Urothelium cell line (cell line): Measurements from ENCODE around the gene SKAP1.

Experiments used
- DNase-seq: peaks from one replicate; pipeline ENCODE4 v3.0.0; 2011; ENCODE audit warnings: low spot score, mixed read lengths
- FAIRE-seq: peaks from 2 replicates; lab custom pipeline; 2011; peaks lifted over from hg19 to GRCh38; lab: Jason Lieb, UNC

Gene SKAP1

DNA sequence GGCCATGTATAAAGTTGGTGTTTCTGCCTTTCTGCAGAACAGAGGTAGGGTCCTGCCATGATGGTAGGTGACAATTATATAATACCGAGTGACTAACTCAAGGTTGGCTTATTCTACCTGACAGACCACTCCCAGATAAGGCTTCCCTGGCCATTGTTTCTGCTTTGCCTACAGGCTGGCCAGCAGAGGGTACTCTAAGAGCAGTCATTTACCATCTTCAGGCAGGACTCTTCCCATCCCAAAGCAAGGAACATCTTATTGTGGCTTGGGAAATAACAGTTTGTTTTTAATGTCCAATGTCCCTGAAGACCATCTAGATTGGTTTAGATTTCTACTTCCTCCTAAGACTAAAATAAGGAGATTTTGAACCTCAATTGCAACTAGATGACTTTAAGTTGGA is 248.4 kb downstream of the SKAP1 start:
- FAIRE-seq (no peak), DNase-seq (peak; percentile 31)

DNA sequence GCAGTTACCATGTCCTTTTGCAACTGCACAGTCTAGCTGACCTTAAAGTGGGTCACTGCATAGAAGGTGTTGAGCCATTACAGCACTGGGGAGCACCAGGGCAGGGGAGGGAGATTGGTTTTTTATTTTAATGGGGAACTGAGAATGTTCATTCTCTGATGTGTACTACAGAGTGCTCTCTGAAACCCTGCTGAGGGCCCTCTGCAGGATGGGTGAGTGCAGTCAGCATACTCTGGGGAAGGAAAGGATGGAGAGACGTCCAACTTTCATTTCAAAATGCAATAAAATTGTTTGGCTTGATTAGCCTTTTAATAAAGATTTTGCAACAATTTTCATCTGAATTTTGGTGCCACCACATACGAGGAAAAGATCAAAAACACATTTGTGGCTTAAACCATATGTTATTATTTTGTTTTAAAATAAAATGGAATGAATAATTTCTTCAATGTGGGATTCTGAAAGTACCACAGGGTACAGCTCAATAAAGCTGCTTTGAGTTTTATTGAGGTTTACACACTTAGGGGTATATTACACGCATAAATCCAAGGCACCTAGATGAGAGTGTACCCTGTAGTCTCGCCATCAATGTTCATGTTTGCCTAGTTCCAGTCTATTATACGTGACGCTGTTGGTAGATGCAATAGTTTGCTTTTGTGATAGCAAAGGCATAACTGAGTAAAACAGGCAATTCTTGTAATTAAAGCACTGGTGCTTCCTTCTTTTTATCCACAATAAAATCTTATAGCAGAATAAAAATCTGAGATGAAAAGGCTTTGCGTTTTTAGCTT is 249.0 kb downstream of the SKAP1 start:
- FAIRE-seq (no peak), DNase-seq (no peak)

DNA sequence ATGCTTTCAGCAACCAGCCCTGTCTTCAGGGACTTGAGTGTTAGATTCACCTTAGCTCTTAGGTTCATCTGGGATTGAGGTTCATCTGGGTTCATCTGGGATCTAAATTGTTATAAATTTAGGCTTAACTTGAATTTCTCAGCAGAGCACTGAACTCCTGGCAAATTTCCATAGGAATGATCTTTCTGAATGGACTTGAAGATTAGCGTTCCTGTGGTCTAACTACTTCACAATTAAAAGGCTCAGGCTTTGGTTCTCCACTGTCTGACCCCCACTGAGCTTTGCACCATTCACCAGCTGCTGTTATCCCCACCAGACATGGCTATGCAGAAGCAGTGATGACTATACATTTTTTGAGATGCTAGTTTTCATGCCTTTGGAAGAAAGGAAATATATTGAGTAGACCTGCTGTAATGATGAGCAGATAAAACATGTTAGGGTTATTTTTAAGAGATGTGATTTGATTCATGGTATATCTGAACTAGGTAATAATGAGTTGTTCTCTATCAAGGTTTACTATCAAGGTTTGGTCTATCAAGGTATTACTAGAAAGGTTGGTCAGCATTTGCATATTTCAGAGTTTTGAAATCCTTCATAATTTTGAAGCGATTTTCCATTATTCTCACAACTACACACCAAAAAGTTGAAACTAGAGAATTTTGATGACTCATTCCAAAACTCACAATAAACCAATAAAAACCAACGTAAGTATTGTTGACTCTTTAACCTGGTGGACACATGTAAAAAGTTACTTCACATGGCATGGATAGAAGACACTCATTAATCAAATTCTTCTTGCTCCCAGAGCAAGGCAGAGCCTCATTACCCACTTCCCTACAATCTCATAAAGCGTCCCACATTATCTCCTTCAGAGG is 250.7 kb downstream of the SKAP1 start:
- FAIRE-seq (no peak), DNase-seq (no peak)

DNA sequence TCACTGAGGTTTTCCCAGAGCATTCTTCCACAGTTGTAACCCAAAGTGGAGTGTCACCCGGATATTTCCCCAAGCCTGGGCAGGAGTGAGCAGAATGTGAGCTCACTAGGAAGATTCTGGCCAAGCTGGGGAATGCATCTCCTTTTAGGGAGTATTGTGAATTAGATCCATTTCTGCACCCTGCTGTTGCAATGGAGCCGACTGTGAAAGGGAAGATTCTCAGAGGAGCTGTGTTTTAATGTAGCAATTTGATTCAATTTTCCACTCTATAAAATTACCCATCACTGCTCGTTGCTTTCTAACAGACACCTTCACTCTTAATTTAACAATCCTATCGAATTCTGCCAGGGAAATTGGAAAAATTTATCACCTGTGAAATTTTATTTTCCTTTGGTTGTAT is 251.7 kb downstream of the SKAP1 start:
- DNase-seq (no peak), FAIRE-seq (no peak)

DNA sequence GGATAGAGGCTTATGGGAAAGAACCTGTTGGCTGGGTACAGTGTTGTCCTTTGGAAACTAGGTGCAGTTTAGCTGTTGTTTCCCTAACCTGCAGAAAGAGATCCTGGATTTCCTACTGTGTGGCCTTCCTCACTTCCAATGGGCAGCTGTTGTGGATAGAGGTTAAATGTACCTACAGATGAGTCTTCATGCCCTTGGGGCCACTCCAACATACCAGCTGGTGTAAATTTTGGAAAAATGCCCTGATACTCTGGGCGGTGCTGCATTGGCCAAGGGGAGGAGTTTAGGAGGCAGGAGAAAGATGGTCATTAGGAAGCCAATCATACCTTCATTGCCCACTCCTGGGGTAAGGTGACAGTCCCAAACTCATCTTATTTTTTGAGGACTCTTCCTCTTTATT is 252.2 kb downstream of the SKAP1 start:
- DNase-seq (no peak), FAIRE-seq (no peak)

DNA sequence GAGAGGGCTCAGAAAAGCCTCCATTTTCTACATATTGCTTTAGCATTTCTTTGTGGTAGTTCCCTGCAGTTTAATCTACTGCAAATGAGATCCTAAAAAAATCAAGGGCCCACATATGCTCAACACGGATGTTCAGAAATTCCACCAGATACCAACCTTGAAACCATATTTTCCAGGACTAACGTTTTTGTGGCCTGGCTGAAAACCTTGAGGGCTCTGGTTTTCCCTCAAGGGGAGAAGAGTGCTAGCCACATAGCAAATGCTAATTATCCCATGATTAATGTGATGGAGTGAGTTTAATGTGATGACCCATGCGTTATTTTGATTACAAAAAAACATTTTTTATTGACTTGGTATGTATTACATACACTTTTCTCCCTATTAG is 253.6 kb downstream of the SKAP1 start:
- DNase-seq (no peak), FAIRE-seq (no peak)

DNA sequence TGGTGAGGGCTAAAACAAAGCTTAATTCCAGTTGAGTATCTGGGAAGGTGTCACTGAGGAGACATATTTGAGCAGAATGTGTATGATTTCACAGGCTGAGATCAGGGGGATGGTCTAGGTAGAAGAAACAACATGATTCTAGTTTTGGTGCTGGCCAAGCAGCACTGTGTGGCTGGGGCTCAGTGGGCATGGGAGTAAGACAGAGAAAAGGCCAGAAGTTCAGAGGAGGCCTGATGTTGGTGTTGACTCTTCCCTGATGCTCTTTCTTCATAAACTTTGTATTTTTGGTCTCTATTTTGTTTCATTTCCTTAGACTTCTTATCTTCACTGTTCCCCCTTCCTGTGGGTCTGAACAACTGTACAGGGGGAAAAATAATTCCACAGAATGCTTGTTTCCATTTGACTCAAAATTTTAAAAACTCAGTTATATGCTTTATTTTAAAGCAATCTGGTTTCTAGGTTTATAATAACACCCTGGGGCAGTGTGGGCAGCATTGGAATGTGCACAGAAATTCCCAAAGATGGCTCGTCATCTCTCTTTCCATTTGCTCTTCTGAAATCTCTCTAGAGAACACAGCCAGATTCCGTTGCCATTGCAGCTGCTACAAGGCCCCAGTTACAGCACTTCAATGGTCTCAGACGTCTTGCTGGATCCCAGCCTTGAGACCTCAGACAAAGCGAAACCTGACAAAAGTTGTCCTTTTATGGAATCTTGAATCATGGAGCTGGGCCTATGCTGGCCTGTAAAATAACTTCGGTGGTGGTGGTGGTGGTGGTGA is 254.1 kb downstream of the SKAP1 start:
- FAIRE-seq (no peak), DNase-seq (peak; percentile 30)

DNA sequence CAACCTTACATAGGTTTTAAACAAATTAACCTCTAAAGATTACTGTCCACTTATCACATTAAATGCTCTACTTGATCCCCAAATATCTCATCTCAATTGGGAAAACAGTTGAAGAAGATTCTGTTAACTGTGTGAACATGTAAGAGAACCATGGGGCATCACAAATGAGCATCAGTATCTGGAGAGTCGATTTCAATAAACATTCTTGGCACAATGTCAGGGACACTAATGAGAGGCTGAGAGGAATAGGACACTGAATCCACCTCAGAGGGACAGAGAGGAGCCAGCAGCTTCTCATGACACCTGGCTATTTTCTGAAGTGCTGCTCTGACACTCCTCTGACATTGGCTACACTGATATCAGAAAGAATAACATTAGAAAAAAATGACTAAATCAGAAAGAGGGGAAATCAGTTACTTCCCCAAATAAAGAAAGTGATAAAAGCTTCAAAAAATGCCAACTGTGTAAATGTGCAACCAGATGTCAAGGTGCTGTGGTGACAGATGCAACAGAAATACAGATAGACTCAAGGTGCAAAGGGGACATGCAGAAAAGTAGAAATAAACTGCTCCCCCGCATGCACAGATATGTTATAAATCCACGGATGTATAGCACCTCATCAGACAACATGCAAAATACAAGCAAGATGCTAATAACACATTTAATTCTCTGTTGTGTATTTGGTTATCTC is 255.0 kb downstream of the SKAP1 start:
- DNase-seq = no peak
- FAIRE-seq = no peak

DNA sequence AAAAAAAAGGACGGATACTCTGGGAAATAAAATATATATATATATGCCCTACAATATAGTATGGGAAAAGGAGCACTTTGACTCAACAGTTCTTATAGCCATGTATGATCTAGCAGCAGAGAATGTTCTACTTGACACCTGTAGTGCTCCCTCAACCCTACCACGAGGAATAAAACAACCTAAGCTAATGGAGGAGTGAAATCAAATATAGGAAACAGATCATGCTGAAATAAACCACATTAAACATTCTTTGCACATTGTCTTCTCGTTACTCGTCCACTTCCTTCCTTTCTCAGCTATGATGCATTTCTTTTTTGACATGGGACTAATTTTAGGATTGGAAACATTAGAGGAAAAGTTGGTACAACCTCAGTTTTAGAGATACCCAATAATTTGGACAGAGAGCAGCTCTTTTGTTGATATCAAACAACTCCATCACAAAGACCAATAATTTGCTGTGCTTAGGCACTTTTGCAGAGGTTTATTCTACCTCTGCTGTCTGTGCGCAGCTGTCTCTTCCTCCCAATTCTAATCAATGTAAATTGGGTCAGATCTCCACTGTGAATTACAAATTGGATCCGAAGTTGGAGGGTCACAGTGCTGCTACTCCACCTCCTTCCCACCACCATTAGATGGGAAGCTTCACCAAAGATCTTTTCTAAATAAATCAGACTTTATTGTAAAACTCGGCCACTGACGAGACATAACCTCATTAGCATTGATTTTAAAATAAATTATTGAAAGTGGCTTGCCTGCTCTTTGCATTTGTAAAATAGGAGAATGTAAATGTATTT is 256.6 kb downstream of the SKAP1 start:
- DNase-seq (no peak), FAIRE-seq (no peak)

DNA sequence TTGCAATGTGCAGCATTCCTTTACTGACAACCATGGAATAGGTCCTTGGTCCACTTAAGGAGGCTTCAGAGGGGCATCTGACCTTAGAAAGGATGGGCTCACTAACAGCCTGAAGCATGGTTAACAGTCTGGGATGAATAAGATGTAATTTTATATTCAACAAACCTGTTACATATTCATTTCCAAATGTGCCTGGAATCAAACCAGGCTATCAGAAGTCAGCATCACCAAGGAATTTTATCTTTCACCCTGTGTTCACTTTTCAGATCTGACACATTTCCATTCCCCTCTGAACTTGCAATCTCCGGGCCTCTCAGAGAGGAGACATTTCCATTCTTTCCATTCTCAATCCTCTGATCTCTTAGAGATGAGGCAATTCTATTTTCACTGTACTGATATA is 260.1 kb downstream of the SKAP1 start:
- no peak for FAIRE-seq
- no peak for DNase-seq

DNA sequence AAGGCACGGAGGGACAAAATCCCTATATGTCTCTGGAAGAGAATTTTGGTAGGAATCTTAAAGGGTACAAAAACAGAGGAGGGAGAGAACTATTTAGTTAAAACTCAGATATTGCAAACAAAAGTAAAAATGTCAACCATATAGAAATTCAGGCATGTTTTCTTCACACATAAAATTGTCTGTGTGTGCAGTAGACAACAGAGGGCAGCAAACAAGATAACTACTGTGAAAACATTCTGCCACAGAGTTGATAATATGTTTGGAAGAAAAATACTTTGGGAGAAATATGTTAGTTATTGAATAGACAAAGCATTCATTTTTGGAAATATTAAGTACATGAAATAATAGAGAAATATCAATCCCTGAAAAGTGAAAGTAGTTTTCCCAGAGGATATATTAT is 266.2 kb downstream of the SKAP1 start:
- DNase-seq (no peak), FAIRE-seq (no peak)

DNA sequence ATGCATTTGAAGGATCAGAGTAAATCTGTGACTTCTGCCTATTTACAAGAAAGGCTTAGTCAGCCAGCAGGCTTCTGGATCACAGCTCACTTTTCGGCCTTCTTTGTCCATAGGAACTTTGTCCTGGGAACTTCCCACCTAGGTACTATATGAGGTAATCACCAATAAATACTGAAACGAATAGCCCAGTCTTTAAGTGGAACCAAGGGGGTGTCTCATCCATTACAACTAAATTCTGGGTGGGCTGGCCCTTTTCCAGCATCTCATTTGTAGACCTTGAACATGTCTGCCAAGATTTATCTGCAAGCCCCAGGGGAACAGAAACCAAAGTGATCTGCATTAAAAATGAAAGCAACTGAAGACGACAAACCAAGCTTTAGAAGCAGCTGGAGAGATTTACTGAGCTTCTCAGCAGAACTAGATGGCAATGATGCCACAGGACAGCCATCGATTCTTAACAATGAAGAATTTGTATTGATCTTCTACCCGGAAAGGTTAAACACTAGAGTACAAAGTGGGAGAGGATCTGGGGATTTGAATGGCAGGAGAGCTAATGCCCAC is 267.0 kb downstream of the SKAP1 start:
- DNase-seq = peak; percentile 30
- no peak for FAIRE-seq

DNA sequence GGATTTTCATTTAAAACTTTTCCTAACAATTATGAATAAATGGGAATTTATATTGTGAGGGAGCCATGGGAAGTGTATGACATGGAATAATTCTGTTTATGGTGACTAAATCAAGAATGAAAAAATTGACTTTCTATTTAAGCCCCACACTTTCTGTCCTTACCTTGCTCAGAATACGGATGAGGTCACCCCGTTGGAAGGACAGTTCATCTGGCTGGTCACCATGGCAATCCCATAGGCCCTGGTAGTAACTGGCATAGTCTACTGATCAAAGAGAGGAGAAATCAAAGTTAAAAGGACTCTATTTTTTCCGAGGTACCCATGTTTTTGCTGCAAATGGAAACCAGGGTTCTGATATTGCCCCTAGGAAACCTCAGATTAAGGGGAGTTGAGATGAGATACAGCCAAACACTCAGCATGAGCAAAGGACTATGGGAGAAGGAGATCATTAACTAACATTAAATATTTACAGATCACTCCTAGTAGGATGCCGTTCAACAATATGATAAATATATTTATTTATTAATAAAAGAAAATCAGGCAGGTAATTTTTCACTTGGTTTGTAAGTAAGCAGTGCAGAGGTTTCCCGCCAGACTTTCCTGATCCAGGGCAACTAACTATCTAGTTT is 267.6 kb downstream of the SKAP1 start:
- DNase-seq (no peak), FAIRE-seq (no peak)

DNA sequence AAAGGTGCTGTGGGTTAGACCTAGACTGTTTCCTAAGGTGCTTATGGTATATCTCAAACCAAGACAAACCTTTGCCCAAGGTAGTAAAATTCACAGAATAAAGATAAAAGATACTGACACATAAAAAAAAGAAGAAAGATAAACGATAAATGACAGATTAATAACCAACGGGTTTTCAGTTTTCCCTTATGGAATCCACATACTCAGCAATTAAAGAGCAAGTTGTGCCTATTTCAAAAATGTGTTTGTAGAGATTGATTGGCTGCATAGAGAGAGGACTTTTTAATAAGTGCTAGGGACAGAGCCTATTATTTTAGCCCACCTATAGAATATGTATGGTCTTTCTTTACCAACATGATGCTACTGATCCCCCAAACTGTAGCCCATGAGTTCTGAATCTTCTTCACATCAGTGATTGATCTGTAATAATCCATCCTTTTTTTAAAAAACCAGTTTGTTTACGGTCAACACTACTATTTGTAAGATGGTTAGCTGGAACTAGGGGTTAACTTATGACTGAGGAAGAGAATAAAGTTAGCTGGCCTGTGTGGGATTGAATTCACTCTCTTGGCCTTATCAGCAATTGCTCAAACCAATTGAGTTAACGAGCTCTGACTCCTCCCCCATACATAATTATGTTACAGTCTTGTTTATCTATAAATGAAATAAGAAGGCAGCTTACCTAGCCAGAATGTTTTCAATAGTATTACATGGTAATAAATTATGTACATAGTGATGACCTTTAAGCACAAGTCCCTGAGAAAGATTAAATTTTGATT is 268.7 kb downstream of the SKAP1 start:
- FAIRE-seq (no peak), DNase-seq (no peak)

DNA sequence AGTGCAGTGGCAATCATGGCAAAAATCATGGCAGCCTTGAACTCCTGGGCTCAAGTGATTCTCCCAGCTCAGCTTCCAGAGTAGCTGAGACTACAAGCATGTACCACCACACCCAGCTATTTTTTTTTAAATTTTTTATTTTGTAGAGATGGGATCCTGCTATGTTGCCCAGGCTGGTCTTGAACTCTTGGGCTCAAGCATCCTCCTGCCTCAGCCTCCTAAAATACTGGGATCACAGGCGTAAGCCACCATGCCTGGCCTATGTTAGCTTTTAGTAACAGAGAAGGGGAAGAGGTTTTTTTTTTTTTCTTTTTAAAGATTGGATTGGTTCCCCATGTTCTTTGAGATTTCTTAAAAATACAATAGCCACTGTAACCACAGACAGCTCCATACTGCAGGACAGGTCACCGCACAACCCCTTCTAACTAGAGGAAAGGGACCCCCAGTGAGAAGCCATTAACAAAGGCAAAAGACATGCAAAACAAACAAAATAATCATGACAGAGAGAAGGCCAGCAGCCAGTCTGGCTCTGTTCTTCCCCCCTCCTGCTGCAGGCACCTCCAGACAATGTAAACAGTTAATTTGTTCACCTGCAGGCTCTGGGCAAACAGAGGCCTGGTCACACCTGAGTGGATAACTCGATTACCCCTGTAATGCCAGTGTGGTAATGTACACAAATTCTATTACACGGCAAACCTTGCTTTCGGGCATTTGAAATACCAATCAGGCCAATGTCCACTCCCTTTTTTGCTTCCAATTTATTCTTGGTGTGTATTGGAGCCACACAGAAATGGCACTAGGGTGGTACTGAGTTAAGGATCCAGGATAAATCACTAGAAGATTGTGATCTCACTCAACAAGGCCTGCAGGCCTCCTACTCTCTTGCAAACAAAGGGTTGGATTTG is 269.6 kb downstream of the SKAP1 start:
- FAIRE-seq (no peak), DNase-seq (no peak)

DNA sequence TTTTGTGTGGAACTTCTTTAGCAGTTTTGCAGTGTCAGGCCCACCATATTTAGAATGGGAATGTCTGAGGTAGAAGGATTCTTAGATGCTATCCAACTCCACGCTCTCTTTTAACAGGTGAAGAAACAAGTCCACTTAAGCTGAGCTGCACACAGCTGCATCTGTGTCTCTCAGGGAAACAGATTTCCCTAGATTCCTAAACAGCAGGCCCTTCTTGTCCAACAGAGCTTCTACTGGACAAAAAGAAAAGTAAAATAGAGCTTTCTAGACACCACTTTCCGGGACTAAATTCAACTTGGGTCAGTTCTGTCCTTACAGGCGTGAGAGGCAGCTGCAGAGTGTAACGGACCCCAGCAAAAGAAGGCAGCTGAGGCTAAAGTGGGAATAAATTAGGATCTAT is 270.8 kb downstream of the SKAP1 start:
- FAIRE-seq (no peak), DNase-seq (no peak)

DNA sequence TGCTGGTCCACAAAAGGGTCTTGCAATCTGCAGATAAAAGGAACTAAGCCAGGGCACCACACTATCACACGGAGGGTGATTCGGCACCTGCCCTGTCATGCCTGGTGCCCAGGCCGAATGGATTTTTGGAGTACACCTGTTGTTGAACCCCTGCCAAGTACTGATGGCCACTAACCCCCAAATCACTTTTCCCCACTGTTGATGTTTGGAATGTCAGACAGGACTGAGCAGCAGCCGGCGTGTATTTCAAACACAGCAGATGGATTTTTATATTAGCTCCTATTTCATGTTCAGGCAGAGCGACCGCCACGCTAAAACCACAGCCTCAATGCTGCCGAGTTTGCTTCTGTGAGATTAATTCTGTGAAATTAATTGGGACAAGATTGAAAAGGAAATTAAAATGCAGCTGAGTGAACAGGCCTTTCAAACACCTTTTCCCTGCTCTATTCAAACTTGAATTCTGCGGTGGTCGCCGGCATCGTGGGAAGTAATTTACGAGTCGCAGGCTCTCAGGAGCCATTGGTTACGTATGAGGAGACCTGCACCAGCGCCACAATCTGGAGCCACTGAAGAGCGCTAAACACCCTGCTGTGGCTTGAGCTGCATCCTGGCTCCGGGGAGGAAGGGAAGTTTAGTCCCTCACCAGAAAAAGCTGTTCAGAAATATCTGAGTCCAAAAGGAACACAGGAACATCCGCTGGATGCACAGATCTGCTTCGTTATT is 274.0 kb downstream of the SKAP1 start:
- FAIRE-seq = no peak
- no peak for DNase-seq
